Measurements from ENCODE around the gene C1orf146. TPM values are rescaled to one million over a fixed set of nuclear protein-coding genes. Genes with fewer than 3 reads are reported as not detected.
"Not testable (repeated sequence)": the region's sequence is repeated elsewhere in the genome, so short reads cannot be mapped to it uniquely, and the experiment has no call there.

C1orf146 gene
- total and polyA plus RNA-seq, 2 of the 4 experiments (the other 2 are of a cell fraction), result not detected

- BruUV-seq (replicated peaks); H4K91ac ChIP-seq (ENCODE audit: insufficient read depth, low read depth, low read length); H4K5ac ChIP-seq (ENCODE audit: low read depth, low read length); H3K4me3 ChIP-seq (ENCODE audit: insufficient read depth, low read depth, low read length); H4K8ac ChIP-seq (ENCODE audit: low read depth in 2 of 2, low read length in 2 of 2); DNase-seq; H3K56ac ChIP-seq (ENCODE audit: extremely low read depth, insufficient read depth, low read length); H3K4ac ChIP-seq (ENCODE audit: low read depth, low read length); H3K18ac ChIP-seq (ENCODE audit: low read depth, low read length); H3K9ac ChIP-seq (ENCODE audit: low read depth, low read length); H2BK20ac ChIP-seq (ENCODE audit: low read depth, low read length); H4K20me1 ChIP-seq (ENCODE audit: insufficient read depth, low read length); H3K27ac ChIP-seq (ENCODE audit: insufficient read depth, low read length); in situ Hi-C loops (cut with MboI; ENCODE audit: low sequenced_read_pairs); H3K4me1 ChIP-seq (ENCODE audit: control insufficient read depth, insufficient read depth, low read length); H2BK120ac ChIP-seq (ENCODE audit: low read depth, low read length); ATAC-seq (ENCODE audit: low read depth); H2AK5ac ChIP-seq (ENCODE audit: low read depth, low read length); H2BK15ac ChIP-seq (ENCODE audit: low read depth, low read length); H3K27me3 ChIP-seq (ENCODE audit: control insufficient read depth, insufficient read depth, low read length); dilution Hi-C loops (cut with HindIII; ENCODE audit: low sequenced_read_pairs, unreplicated experiment); H2BK5ac ChIP-seq (ENCODE audit: low read depth, low read length, poor library complexity, severe bottlenecking); H3K9me1 ChIP-seq (ENCODE audit: insufficient read depth, low read length); H3K9me3 ChIP-seq (ENCODE audit: control insufficient read depth, insufficient read depth, low read length); H3K79me1 ChIP-seq (ENCODE audit: low read depth in 1 of 2, low read length in 2 of 2); H3K14ac ChIP-seq (replicated peaks; ENCODE audit: low read depth, low read length); H3K4me2 ChIP-seq (ENCODE audit: low read depth, low read length); H3K36me3 ChIP-seq (ENCODE audit: control insufficient read depth, insufficient read depth, low read length); CTCF ChIA-PET; H2AK9ac ChIP-seq (replicated peaks; ENCODE audit: low read depth, low read length, poor library complexity); H2AFZ ChIP-seq (replicated peaks; ENCODE audit: low read length, poor library complexity); H3K23ac ChIP-seq (ENCODE audit: low read depth, low read length); intact Hi-C loops (cut with micrococcal nuclease); POLR2A ChIA-PET (ENCODE audit: unreplicated experiment): not testable (repeated sequence)
- WGBS, 2 experiments (ENCODE audit: extremely low coverage in 2 of 2, insufficient read length in 1 of 2), result no CpG with 5 or more reads among the region's 2 CpGs
Measured at GRCh38 chr1:92281411-92281810, 63.7 kb downstream of the C1orf146 start.
